Liver (tissue), 9 donors: ENCODE results near the gene DGKD. TPM values are rescaled to one million over a fixed set of nuclear protein-coding genes. Genes with fewer than 3 reads are reported as not detected.

ENCODE experiments used
- DNase-seq: peaks from one replicate; pipeline ENCODE4 v3.0.0-alpha.2; 2017; ENCODE audit warnings: low spot score
- H3K27ac ChIP-seq, 2 donors: one replicate each; pipeline ENCODE4 v1.7.0; 2013; ENCODE audit warnings: inconsistent platforms in 2 of 2, low read length in 2 of 2, control low read depth in 1 of 2, low read depth in 1 of 2, mild to moderate bottlenecking in 1 of 2
- H3K27me3 ChIP-seq, 4 donors: one replicate each; pipeline versions ENCODE4 v1.6.1 to v1.7.0; 2013; ENCODE audit warnings: low read length in 3 of 4, inconsistent platforms in 1 of 4, mild to moderate bottlenecking in 1 of 4, moderate library complexity in 1 of 4; ENCODE audit not compliant: control insufficient read depth in 4 of 4, insufficient read depth in 4 of 4
- H3K36me3 ChIP-seq, 4 donors: one replicate each; pipeline versions ENCODE4 v1.6.1 to v1.7.0; 2013; ENCODE audit warnings: low read length in 3 of 4, mild to moderate bottlenecking in 3 of 4, low read depth in 1 of 4, moderate library complexity in 1 of 4; ENCODE audit not compliant: control insufficient read depth in 4 of 4, insufficient read depth in 3 of 4
- H3K4me1 ChIP-seq, 4 donors: one replicate each; pipeline versions ENCODE4 v1.6.1 to v1.7.0; 2013; ENCODE audit warnings: low read length in 3 of 4, mild to moderate bottlenecking in 3 of 4, moderate library complexity in 1 of 4; ENCODE audit not compliant: control insufficient read depth in 4 of 4, insufficient read depth in 4 of 4
- H3K4me3 ChIP-seq, 3 donors: one replicate each; pipeline versions ENCODE4 v1.6.1 to v1.7.0; 2013; ENCODE audit warnings: low read length in 3 of 3, control low read depth in 1 of 3, low read depth in 1 of 3, mild to moderate bottlenecking in 1 of 3
- H3K9ac ChIP-seq, 2 donors: one replicate each; pipeline ENCODE4 v1.7.0; 2013; ENCODE audit warnings: low read length in 2 of 2, mild to moderate bottlenecking in 2 of 2, moderate library complexity in 2 of 2, control low read depth in 1 of 2, low read depth in 1 of 2
- H3K9me3 ChIP-seq, 4 donors: one replicate each; pipeline versions ENCODE4 v1.6.1 to v1.7.0; 2013; ENCODE audit warnings: low read length in 3 of 4; ENCODE audit not compliant: control insufficient read depth in 4 of 4
- CTCF ChIP-seq: fragments of 150-350 bp; IDR thresholded peaks from 2 replicates; pipeline ENCODE4 v1.5.1; 2017; ENCODE audit warnings: improper control_type of control experiment, low read depth, low read length; ENCODE audit not compliant: missing input control
- EGR1 ChIP-seq, 2 donors: IDR thresholded peaks; 2 replicates each; pipeline ENCODE4 v1.6.1; 2016 to 2018; ENCODE audit warnings: antibody characterized with exemption in 2 of 2, low read depth in 2 of 2
- FOXA1 ChIP-seq: IDR thresholded peaks from 2 replicates; pipeline ENCODE4 v1.6.1; 2016; ENCODE audit warnings: antibody characterized with exemption
- GABPA ChIP-seq, 2 donors: IDR thresholded peaks in 1 of 2; conservative IDR thresholded peaks in 1 of 2; 2 replicates each; pipeline ENCODE4 v1.6.1; 2016; ENCODE audit warnings: antibody characterized with exemption in 2 of 2, mild to moderate bottlenecking in 1 of 2, moderate library complexity in 1 of 2
- HNF4A ChIP-seq, 2 donors: conservative IDR thresholded peaks; 2 replicates each; pipeline ENCODE4 v1.6.1; 2016; ENCODE audit warnings: antibody characterized with exemption in 2 of 2, mild to moderate bottlenecking in 2 of 2
- HNF4G ChIP-seq: IDR thresholded peaks from 2 replicates; pipeline ENCODE4 v1.6.1; 2016; ENCODE audit warnings: antibody characterized with exemption
- JUND ChIP-seq, 2 donors: IDR thresholded peaks; 2 replicates each; pipeline ENCODE4 v1.6.1; 2016; ENCODE audit warnings: antibody characterized with exemption in 2 of 2
- MAX ChIP-seq: IDR thresholded peaks from 2 replicates; pipeline ENCODE4 v1.6.1; 2016; ENCODE audit warnings: antibody characterized with exemption
- NR2F2 ChIP-seq: IDR thresholded peaks from 2 replicates; pipeline ENCODE4 v1.6.1; 2016; ENCODE audit warnings: antibody characterized with exemption
- RAD21 ChIP-seq, 2 donors: IDR thresholded peaks; 2 replicates each; pipeline ENCODE4 v1.6.1; 2016; ENCODE audit warnings: antibody characterized with exemption in 2 of 2, mild to moderate bottlenecking in 2 of 2
- REST ChIP-seq: IDR thresholded peaks from 2 replicates; pipeline ENCODE4 v1.6.1; 2016; ENCODE audit warnings: antibody characterized with exemption, mild to moderate bottlenecking
- SP1 ChIP-seq: IDR thresholded peaks from 2 replicates; pipeline ENCODE4 v1.6.1; 2018; ENCODE audit warnings: antibody characterized with exemption, mild to moderate bottlenecking
- TAF1 ChIP-seq: conservative IDR thresholded peaks from 2 replicates; pipeline ENCODE4 v1.6.1; 2016; ENCODE audit warnings: antibody characterized with exemption, mild to moderate bottlenecking
- YY1 ChIP-seq: IDR thresholded peaks from 2 replicates; pipeline ENCODE4 v1.6.1; 2016; ENCODE audit warnings: antibody characterized with exemption, mild to moderate bottlenecking
- ZBTB33 ChIP-seq: IDR thresholded peaks from 2 replicates; pipeline ENCODE4 v1.6.1; 2016; ENCODE audit warnings: antibody characterized with exemption
- WGBS: extraction: QIAGEN DNeasy Blood & Tissue Kit; methylation state at CpG from one replicate; pipeline ENCODE4 v1.1.7; 2013; 5-methylcytosine and 5-hydroxymethylcytosine counted together
- polyA plus RNA-seq, 2 donors: library from polyadenylated mRNA; stranded (reverse) in 1 of 2; unstranded in 1 of 2; fragments of 200-250 nt in 1 of 2; fragments of >200 nt in 1 of 2; fragmentation: Nextera tagmentation in 1 of 2; extraction: Ambion mirVana in 1 of 2; gene quantifications; one replicate each; pipeline versions ENCODE4 v1.2.1 to v1.2.3, GENCODE V29; 2013 to 2015
- total RNA-seq, 2 donors: library from RNA; depleted of rRNA; stranded (reverse); fragments of >200 nt; gene quantifications; one replicate each; pipeline ENCODE4 v1.2.3, GENCODE V29; 2014
- donor health status: healthy.
- donor health status: healthy.
- donor health status: healthy.
- donor health status: healthy.
- donor health status: healthy.

DGKD gene
- total and polyA plus RNA-seq, 4 donors: 4.8 to 16.4 (median 8.2) TPM

- no peak for DNase-seq
- peaks cover 11 to 82% (median 52%) of the 10 kb centered on the region in 4 donors for H3K36me3 ChIP-seq
- 98% methylated on average over 7 of the region's 7 CpGs for WGBS
- H3K9me3 ChIP-seq: no peaks in the 10 kb centered on the region
- H3K27me3 ChIP-seq: no peaks in the 10 kb centered on the region
- no peak overlapping the region for H3K9ac ChIP-seq
- H3K4me3 ChIP-seq: no peak overlapping the region
- TF ChIP-seq CTCF (no peak), JUND (IDR thresholded peaks at IDR 0.05) (no peak), GABPA (IDR thresholded peaks at IDR 0.05 in 1 of 2, conservative IDR thresholded peaks at IDR 0.05 in 1 of 2) (no peak), SP1 (no peak), EGR1 (IDR thresholded peaks at IDR 0.05; ENCODE audit: low read depth in 2 of 2) (no peak), NR2F2 (no peak), ZBTB33 (no peak), HNF4A (conservative IDR thresholded peaks at IDR 0.05) (no peak), YY1 (no peak), REST (no peak), FOXA1 (no peak), RAD21 (IDR thresholded peaks at IDR 0.05) (no peak), MAX (no peak), TAF1 (no peak)
- no peaks in the 10 kb centered on the region for H3K4me1 ChIP-seq
- H3K27ac ChIP-seq: no peak overlapping the region
Measured at GRCh38 chr2:233455491-233455890, 101.2 kb downstream of the DGKD start.

- H3K9me3 ChIP-seq: no peaks in the 10 kb centered on the region
- no peak overlapping the region for H3K4me3 ChIP-seq
- H3K27me3 ChIP-seq: no peaks in the 10 kb centered on the region
- DNase-seq: no peak
- no peak overlapping the region for H3K9ac ChIP-seq
- H3K27ac ChIP-seq: no peak overlapping the region
- TF ChIP-seq HNF4G: no peak
- no peak for TF ChIP-seq GABPA (IDR thresholded peaks at IDR 0.05 in 1 of 2, conservative IDR thresholded peaks at IDR 0.05 in 1 of 2)
- no peak for TF ChIP-seq CTCF
- no peak for TF ChIP-seq MAX
- no peak for TF ChIP-seq JUND (IDR thresholded peaks at IDR 0.05)
- TF ChIP-seq EGR1 (IDR thresholded peaks at IDR 0.05; ENCODE audit: low read depth in 2 of 2): no peak
- TF ChIP-seq ZBTB33: no peak
- no peak for TF ChIP-seq YY1
- peaks cover 7 to 79% (median 50%) of the 10 kb centered on the region in 4 donors for H3K36me3 ChIP-seq
- no peaks in the 10 kb centered on the region for H3K4me1 ChIP-seq
- WGBS: 97% methylated on average over 11 of the region's 11 CpGs
Measured at GRCh38 chr2:233456111-233456510, 101.8 kb downstream of the DGKD start.
